GM19193 (cell line): ENCODE measurements around the gene CARMIL3.
A peak's percentile ranks its signal among the peaks of the same experiment; 100 is the strongest.

Experiments used
- POLR2A ChIP-seq: IDR thresholded peaks from 4 replicates; pipeline ENCODE4 v1.6.1; 2011; ENCODE audit not compliant: insufficient read depth, insufficient read length; ENCODE audit errors: extremely low read depth

Gene CARMIL3

DNA sequence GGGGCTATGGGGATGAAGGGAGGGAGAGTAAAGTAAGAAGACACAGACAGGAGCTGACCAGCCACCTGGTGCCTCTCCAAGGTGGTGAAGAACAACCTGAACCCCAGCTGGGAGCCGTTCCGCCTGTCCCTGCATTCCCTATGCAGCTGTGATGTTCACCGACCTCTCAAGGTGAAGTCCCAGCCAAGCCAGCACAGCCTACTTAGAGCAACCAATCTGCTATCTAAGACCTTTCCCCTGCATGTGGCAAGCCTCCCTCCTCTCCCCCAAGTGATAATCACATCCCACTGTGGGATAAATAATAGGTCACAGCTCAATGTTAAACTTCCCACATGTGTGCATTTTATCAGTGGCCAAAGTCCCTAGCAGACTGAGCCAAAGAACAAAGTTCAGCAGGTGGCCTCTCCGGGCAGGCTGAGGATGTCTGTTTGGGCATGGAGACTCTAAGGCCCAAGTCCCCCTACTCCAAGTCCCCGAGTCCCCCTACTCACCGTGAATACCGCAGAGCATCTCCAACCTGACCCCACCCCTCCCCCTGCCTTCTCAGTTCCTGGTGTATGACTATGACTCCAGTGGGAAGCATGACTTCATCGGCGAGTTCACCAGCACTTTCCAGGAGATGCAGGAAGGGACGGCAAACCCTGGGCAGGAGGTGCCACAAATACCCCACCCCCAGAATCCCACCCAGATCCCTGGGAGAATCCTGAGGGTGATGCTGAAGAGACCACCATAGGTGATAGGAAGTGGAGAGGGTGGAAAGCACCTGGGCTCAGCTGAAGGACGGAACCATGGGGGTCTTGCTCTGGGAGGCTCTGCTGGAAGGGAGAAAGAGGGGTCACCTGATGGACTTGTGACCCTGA is 23.0 kb downstream of the CARMIL3 start:
- TF ChIP-seq POLR2A, result no peak

DNA sequence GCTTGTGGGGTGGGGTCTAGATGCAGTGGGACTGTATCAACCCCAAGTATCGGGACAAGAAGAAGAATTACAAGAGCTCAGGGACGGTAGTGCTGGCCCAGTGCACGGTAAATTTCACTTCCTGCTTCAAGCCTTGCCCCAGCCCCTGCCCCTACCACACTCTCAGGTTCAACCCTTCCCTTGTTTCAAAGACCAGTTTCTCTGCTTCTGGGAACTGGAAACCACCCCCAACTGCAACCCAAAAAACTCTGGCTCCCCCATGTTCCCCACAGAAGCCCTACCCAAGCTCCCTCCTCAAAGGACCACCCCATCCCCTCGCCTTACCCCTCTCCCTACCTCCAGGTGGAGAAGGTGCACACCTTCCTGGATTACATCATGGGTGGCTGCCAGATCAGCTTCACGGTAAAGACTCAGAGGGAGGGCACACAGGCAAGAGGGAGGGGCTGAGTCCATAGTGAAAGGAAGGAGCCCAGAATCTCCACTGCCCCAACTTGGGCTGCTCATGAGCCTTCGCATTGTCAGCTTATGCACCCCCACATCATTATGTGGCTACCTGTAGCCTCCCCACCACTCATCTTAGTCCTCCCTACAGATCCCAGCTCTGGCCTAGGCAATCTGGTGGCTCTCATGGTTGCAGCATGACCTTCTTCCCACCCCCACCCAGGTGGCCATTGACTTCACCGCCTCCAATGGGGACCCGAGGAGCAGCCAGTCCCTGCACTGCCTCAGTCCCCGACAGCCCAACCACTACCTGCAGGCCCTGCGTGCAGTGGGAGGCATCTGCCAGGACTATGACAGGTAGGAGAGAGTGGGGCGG is 23.9 kb downstream of the CARMIL3 start:
- TF ChIP-seq POLR2A, result no peak

GRCh38 chr14:24076302-24076601 is 24.4 kb downstream of the CARMIL3 start:
- no peak for TF ChIP-seq POLR2A

DNA sequence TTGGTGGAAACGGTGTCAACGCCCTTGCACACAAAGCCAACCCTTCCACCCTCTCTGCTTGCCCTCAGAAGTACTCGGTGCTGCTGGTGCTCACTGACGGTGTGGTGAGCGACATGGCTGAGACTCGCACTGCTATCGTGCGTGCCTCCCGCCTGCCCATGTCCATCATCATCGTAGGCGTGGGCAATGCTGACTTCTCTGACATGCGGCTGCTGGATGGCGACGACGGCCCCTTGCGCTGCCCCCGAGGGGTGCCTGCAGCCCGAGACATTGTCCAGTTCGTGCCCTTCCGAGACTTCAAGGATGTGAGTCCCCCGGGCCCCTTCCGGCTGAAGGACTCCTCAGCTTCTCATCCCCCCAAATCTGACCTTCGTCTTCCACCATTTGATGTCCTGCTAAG is 25.3 kb downstream of the CARMIL3 start:
- no peak for TF ChIP-seq POLR2A

DNA sequence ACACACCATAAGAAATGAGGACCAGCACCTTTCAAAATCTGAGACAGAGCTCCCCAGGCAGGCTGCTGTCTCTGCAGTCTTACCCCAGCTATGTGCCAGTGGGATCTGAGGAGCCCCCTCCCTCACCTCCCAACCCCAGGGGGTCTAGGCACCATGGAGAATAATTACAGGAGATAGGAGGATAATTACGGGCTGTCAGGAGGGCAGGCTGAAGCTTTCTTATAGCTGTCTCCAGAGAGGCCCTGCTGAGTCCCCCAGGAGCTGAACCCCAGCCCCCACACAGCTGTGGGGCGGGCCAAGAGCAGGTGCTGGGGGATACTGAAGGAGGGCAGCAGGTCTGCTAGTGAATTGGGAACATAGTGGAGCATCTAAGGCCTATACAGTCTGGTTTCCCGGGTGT is 26.3 kb downstream of the CARMIL3 start:
- no peak for TF ChIP-seq POLR2A

DNA sequence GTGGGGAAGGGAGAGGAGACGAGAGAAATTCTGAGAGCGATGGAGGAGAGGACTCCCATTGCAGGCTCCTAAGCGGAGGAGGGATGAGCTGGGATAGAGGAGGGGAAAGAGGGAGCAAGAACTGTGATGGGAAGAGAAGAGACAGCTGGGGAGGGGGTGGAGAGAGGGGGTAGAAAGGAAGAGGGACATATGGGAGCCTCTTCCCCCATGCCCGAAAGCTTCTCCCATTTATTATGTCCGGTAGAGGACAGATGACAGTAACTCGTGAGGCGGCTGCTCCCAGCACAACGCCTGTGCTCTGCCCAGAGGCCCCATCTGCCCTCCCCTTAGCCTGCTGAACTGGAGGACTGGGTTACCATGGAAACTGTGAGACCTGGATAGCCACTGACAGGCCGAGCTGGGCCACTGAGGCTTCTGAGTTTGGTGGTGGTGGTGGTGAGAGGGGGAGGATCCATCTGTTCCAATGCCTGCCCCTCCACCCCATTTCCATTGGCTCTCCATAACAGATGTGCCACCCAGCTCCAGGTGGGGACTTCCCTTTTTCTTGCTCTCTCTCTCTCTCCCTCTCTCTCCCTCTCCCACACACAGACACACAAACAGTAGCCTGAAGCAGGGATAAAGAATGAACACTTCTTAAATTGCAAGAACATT is 27.8 kb downstream of the CARMIL3 start:
- no peak for TF ChIP-seq POLR2A

GRCh38 chr14:24080142-24080530 is 28.3 kb downstream of the CARMIL3 start:
- no peak for TF ChIP-seq POLR2A

DNA sequence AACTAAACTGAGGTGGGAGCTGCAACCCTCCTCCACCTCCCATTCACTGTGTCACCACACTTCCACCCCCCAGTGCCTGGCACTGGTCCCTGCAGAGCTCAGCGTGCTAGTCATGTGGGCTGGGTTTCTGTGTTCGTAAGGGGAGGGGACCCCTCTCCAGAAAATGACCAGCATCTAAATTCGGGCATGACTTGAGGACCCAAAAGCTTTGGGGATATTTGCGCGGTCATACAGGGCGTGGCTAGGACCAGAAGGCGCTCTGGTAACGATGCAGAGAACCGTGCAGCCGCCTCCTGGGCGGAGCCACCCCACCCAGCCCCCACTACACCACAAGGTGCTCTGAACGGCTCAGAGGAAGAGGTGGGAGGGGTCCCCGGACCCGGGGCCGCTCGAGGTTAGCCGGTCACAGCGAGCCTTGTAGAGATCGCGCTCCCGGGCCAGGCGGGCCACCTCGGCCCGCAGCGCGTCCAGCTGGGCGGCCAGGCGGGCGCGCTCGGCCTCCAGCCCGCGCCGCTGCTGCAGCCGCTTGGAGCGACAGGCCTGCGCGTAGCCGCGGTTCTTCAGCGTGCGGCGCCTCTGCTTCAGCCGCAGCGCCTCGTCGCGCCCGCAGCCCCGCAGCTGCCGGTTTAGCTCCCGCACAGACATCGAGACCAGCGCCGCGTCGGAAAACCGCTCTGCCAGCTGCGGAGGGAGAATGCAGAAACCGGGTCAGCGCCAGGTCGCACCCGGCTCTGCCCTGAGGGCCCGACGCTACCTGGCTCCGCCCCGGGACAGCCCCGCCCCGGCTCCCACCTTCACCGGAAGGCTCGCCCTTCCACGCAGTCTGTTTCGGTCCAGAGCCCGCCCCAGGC is 29.3 kb downstream of the CARMIL3 start:
- peak; percentile 57 for TF ChIP-seq POLR2A

- TF ChIP-seq POLR2A, result no peak
These were observed 30.0 kb downstream of the CARMIL3 start for GRCh38 chr14:24081739-24082211.

GRCh38 chr14:24082411-24083080 is 30.7 kb downstream of the CARMIL3 start:
- no peak for TF ChIP-seq POLR2A

DNA sequence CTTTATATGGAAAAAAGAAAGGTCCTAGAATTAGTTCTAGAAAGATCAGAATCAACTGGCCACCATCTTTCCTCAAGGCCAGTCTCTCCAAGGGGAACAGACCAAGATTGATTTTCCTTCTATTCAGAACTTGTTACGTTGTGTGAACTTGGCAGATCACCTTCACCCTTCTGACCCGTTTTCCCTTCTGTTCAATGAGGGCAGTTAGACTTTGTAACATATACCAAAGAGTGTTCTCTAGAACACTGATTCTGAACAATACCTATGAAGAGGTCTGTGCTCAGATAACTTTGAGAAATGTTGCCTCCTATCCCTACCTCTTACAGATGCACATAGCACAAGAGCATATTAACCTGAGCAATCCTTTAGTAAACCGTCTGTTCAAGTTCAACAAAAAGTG is 31.7 kb downstream of the CARMIL3 start:
- no peak for TF ChIP-seq POLR2A

DNA sequence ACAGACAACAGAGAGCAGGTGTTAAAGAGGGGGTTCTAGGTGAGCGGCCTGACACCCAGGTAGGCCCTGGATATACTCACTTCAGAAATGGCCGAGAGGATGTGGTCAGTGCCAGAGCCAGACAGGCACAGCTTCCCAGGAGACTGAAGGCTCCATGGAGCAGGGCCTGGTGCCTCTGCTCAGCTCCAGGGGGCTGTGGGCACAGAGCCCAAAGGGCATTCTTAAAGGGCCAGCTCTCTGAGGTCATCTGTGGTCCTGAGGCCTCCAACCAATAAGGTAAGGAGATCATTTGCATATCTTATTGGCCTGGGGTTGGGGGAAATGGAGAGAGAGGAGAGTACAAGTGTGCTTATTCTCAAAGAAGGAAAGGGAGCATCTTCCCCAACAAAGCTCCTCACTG is 32.6 kb downstream of the CARMIL3 start:
- TF ChIP-seq POLR2A, result no peak

GRCh38 chr14:24085215-24085614 is 33.4 kb downstream of the CARMIL3 start:
- TF ChIP-seq POLR2A, result no peak
